ENCODE measurements around the gene ZNF577. TPM values are rescaled to one million over a fixed set of nuclear protein-coding genes. Genes with fewer than 3 reads are reported as not detected.
"Not testable (repeated sequence)": the region's sequence is repeated elsewhere in the genome, so short reads cannot be mapped to it uniquely, and the experiment has no call there.

The ZNF577 gene
- total RNA-seq (2014; rRNA removed; shearing (Covaris generic)) = 0.99 and 1.1 TPM in 2 replicates

DNA sequence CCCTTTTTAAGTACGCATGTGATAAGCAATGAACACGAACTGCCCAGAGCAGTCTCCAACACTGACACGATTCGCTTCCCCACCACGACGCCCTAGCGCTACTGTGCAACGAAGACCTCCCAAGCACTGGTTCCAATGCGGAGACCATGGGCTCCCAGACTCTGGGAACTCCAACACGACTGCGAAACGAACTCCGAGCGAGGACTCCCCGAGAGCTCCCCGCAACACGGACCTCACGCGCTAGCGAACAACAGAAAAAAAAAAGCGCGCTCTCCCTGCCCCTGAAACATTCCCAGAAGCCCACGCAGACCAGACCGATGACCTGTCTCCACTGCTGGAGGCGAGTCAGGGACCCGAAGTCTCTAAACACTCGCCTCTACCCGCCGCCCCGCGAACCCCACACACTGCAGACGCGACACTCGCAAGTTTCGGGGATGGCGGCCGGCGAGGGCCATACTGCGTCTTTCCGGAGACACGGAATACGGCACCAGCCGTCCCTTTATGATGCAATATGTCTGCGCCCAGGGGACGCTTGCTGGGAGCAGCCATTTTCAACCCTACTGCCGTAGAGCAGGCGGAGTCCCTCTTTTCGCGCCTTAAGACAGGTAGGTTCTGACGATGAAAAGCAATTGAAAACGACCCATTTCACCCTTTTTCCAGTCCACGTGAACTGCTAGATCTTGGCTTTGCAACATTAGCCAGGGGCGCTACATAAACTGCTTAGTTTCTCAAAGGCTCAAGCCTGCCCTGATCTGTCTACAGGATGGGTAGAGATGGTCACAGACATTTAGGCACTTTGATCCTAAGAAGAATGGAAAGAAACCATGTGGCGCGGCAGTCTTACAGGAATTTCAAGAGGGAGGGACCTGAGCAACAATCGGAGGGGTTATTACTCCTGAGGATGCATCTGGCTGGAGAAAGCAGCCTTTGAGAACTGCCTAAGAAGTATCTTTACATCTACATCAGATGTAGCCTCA lies at the start of gene ZNF577:
Gene ZNF577, minus strand, starts transcription at position 430 of the 977 bp plus-strand sequence. CDS start 7,569 bp downstream, outside the sequence.
- peak; percentile 60 for DNase-seq (ENCODE audit: low spot score)

DNA sequence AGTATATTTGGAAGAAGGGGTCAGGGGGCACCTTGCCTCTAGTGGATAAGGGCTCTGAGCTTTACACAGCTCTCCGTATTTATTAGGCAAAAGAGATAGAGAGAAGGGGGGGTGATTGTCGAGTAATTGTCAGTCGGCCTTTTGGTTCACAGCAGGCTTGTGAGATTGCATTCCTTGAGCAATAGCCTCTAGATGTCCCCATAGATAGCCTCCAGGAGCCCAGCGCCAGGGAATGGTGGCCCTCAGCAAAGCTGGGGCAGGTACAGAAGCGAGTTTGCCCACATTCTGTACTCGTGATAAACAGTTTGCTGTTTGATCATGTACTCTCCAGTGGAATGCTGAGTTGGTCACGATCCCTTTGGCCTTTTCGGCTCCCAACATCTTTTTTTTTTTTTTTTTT lies 44.2 kb upstream of the ZNF577 start:
- DNase-seq (ENCODE audit: low spot score) = no peak

DNA sequence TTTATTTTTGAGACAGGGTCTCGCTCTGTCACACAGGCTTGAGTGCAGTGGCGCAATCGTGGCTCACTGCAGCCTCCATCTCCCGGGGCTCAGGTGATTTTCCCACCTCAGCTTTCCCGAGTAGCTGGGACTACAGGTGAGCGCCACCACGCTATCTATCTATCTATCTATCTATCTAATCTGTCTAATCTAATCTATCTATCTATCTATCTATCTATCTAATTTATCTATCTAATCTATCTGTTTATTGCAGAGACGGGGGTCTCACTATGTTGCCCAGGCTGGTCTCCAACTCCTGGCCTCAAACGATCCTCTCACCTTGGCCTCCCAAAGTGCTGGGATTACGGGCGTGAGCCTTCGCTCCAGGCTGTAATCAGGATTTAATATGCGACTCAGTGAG lies 40.1 kb upstream of the ZNF577 start:
- no peak for DNase-seq (ENCODE audit: low spot score)

DNA sequence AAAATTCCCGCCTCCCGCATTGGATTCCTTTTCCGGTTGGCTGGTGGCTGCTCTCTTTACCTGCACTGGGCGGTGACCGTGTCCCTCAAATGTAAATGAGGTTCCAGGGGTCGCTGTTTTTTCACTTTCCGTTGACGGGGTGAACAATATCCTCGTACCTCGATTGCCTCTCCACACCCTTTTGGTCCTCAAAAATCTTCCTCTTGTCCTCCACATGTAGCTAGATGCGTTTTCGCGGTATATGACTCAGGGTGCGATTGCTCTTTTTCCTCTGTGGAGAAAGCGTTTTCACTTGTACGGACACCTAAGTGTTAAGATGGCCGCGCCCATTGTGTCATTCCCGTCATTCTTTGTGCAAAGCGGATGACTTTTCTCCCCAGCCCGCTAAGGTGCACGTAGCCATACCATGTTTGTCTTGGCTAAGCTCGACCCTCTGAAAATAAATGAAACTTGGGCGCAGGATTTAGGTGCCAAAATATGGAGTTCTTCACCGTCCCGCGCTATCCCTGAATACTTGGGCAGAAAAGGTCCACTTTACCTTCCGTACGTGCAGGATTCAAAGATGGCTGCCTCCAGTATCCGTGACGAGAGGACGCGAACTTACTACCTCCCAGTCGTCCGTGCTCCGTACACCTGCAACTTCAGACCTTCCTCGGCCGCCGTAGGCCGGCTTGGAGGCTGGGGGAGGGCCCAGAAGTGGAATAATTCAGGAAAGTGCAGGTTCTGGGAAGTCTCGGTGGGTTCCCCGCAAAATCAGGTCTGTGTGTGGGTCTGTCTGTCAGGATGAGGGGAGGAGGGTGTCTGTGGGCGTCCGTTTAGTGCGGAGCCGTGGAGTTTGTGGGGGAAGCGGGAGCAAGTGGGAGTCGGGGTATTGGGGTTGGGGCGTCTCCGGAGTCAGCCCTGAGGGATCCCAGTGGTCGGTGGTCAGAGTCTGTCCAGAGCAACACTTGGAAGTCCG lies 39.3 kb upstream of the ZNF577 start, which contains the start of gene ZNF613:
Gene ZNF613, plus strand, starts transcription at position 689 of the 958 bp plus-strand sequence. CDS start 8,749 bp downstream, outside the sequence.
- DNase-seq (ENCODE audit: low spot score) = peak; percentile 88

DNA sequence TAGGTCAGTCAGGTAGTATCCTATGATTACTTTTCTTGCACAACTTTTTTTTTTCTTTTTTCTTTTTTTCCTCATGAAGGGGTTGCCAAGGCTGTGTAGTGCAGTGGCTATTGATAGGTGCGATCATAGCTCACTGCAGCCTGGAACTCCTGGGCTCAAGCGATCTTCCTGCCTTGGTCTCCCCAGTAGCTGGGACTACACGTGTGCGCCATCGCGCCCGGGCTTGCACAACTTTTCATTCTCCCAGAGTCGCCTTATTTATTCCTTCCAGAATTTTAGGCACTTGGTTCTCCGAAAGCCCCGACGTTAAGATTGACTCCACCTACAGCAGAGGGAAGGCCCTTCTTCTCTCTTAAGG lies 38.7 kb upstream of the ZNF577 start:
- DNase-seq (ENCODE audit: low spot score) = no peak

DNA sequence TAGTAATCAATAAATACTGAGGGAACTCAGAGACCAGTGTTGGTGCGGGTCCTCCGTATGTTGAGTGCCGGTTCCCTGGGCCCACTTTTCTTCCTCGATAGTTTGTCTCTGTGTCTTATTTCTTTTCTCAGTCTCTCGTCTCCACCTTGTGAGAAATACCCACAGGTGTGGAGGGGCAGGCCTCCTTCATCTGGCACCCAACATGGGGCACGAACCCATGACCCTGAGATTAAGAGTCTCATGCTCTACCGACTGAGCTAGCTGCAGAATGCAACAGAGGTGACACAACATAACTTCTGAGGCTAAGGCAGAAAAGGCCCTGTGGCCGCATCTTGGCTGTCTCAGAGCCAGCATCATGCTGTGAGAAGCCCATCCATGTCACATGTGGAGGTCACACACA lies 34.2 kb upstream of the ZNF577 start:
- no peak for DNase-seq (ENCODE audit: low spot score)

DNA sequence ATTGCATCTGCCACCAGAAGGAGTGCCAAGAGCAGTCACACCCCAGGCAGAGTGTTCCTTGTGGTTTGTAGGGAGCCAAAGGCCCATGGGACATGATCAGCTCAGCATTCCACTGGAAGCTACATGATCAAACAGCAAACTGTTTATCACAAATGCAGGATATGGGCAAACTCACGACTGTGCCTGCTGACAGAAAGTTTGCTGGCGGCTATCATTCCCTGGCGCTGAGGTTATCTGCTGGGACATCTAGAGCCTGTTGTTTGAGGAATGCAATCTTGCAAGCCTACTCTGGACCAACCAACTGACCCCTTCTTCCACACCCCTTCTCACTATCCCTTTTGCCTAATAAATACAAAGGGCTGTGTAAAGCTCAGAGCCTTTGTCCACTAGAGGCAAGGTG lies 31.9 kb upstream of the ZNF577 start:
- DNase-seq (ENCODE audit: low spot score) = no peak

DNA sequence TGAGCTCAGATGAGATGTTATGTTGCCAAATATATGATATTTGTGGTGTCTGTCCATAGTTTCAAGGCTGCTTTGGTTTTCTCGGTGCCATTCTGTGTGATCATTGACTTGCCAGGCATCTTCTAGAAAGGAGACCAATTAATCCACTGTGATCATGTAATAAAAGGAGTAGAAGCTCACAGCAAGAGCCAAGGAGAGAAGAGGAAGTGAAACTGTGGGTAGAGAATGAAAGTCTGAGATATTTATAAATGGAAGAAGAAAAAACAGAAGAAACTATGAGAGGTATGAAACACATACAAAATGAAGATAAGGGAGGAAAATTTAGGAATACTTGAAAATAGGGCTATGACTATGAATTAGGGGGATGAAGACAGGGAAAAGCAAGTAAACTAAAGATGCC lies 28.4 kb upstream of the ZNF577 start:
- no peak for DNase-seq (ENCODE audit: low spot score)

DNA sequence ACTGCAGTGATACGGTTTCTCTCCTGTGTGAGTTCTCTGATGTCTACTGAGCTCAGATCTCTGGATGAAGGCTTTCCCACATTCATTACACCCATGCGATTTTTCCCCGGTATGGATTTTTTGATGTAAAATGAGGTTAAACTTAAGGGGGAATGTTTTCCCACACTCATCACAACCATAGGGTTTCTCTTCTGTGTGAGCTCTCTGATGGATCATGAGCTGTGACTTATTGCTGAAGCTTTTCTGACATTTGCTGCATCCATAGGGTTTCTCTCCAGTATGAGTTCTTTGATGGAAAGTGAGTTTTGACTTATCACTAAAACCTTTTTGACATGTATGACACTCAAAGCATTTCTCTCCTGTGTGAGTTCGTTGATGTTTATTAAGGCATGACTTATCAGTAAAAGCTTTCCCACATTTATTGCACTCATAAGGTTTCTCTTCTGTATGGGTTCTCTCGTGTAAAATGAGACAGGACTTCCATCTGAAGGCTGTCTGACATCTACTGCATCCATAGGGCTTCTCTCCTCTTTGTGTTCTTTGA lies 27.6 kb upstream of the ZNF577 start:
- no peak for DNase-seq (ENCODE audit: low spot score)

DNA sequence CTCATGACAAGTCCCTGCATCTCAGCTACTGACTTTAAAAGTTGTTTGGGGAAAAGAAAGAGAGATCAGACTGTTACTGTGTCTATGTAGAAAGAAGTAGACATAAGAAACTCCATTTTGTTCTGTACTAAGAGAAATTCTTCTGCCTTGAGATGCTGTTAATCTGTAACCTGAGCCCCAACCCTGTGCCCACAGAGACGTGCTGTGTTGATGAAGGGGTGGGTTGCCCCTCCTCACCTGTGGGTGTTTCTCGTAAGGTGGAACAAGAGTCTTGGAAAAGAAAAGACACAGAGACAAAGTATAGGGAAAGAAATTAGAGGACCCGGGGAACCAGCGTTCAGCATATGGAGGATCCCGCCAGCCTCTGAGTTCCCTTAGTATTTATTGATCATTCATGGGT lies 20.2 kb upstream of the ZNF577 start:
- DNase-seq (ENCODE audit: low spot score) = not testable (repeated sequence)

DNA sequence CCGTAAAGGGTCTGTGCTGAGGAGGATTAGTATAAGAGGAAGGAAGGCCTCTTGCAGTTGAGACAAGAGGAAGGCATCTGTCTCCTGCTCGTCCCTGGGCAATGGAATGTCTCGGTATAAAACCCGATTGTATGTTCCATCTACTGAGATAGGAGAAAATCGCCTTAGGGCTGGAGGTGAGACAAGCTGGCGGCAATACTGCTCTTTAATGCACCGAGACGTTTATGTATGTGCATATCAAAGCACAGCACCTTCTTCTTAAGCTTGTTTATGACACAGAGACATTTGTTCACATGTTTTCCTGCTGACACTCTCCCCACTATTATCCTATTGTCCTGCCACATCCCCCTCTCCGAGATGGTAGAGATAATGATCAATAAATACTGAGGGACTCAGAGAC lies 18.4 kb upstream of the ZNF577 start:
- not testable (repeated sequence) for DNase-seq (ENCODE audit: low spot score)

DNA sequence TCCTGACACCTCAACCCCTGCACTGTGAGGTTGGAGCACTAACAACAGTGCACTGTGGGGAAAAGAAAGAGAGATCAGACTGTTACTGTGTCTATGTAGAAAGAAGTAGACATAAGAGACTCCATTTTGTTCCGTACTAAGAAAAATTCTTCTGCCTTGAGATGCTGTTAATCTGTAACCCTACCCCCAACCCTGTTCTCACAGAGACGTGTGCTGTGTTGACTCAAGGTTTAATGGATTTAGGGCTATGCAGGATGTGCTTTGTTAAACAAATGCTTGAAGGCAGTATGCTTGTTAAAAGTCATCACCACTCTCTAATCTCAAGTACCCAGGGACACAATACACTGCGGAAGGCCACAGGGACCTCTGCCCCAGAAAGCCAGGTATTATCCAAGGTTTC lies 17.9 kb upstream of the ZNF577 start:
- DNase-seq (ENCODE audit: low spot score) = not testable (repeated sequence)

DNA sequence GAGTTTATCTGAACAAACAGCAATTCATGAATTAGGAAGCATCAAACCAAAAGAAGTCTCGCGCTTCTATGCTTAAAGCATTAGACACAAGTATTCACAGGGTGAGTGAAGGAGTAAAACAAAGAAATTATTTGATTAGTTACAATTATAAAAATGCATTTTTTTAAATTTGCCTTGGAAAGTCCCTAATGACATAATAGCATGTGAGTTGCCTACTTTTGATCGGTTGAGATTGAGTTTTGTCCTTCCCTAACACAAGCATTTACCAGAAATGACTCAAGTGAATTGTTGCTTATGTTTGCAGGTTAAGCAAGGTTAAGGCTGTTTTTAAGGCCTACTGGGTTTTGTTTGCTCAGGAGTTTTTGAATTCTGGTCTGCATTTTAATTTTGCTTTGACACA lies 17.5 kb upstream of the ZNF577 start:
- DNase-seq (ENCODE audit: low spot score) = no peak

DNA sequence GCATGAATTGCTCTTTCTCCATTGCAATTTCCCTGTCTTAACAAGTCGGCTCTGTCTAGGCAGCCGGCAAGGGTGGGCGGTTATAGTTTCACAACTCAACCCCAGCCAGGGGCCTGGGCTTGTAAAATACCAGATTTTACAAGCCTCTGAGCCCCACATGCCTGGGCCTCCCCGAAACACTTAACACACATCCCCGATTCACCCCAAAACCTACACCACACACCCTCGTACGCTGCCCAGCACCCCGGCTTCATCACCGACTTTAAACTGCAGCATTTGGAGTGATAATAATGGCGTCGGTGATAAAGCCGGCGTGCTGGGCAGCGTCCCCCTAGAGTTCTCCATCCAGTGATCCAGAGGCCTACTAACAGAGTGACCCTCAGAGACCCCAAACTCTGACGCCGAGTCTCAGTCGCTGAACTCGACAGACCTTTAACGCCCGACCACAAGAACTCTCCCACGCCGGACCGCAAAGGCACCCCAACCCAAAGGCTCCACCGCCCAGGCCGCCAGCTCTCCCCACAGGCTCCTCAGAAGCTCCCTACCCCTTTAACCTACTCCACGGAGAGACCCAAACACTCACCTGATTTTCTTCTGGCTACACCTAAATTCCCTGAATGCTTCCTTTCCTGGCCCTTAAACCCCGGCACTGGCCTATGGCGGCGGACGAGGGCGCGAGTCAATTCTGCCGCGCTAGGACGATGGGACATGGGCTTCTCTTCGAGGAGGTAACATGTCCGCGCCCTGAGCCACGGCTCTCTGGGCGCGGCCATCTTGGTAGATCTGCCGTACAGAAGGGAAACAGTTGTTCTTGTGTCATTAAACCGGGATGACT lies 16.8 kb upstream of the ZNF577 start, which contains the start of gene ZNF649:
Gene ZNF649, minus strand, starts transcription at position 687 of the 835 bp plus-strand sequence. CDS start 4,910 bp downstream, outside the sequence.
- DNase-seq (ENCODE audit: low spot score) = peak; percentile 57

DNA sequence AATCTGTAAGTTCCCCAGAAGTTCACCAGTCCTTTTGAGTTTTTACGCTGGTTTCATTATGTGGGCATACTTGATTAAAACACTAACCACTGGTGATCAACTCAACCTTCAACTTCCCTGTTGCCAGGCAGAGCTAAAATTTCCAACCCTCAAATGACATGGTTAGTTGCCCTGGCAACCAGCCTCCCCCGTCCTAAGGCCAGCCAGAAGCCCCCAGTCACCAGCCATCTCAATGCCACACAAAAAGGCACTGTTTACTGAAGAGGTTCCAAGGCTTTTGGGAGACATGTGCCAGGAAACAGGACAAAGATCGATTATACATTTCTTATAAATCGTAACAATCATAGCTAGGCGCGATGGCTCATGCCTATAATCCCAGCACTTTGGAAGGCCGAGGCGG lies 15.4 kb upstream of the ZNF577 start:
- no peak for DNase-seq (ENCODE audit: low spot score)

DNA sequence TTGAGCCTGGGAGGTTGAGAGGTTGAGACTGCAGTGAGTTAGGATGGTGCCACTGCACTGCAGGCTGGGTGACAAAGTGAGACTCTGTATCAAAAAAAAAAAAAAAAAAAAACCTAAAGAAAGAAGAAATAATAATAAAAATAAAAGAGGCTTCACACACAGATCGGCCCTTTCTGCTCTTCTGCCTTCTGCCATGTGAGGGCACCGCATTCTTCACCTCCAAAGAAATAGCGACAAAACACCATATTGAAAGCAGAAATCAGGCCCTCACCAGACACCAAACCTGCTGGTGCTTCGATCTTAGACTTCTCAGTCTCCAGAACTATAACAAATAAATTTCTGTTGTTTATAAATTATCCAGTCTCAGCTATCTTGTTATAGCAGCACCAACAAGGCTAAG lies 14.1 kb upstream of the ZNF577 start:
- DNase-seq (ENCODE audit: low spot score) = no peak

DNA sequence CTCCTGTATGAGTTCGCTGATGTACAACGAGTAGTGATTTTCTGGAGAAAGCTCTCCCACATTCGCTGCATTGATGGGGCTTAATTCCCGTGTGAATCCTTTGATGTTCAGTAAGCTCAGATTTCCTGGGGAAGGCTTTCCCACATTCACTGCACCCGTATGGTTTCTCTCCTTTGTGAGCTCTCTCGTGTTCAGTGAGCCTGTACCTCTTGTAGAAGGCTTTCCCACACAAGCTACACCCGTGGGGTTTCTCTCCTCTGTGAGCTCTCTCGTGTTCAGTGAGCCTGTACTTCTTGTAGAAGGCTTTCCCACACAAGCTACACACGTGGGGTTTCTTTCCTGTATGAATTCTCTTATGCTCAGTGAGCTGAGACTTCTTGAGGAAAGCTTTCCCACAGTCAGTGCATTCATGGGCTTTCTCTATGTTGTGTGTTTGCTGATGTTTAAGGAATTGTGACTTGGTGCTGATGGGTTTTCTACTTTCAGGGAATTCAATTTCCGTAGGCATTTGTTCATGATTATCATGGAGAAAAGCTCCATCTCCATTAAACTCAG lies 3.5 kb upstream of the ZNF577 start:
- no peak for DNase-seq (ENCODE audit: low spot score)

DNA sequence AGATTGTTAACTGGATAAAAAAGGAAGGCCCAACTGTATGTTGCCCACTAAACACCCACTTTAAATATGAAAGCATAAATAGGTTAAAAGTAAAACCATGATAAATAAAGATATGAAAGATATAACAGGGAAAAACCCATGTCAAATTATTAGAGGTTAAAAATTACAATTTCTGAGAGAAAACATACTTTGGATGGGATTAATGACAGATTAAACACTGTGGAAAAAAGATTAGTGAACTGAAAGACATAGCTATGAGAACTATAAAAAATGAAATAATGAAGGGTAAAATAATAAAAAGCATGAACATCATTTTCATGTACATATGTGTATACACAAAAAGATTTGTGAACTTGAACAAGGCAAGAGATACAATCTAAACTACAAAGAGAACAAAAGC lies 2.2 kb upstream of the ZNF577 start:
- no peak for DNase-seq (ENCODE audit: low spot score)

DNA sequence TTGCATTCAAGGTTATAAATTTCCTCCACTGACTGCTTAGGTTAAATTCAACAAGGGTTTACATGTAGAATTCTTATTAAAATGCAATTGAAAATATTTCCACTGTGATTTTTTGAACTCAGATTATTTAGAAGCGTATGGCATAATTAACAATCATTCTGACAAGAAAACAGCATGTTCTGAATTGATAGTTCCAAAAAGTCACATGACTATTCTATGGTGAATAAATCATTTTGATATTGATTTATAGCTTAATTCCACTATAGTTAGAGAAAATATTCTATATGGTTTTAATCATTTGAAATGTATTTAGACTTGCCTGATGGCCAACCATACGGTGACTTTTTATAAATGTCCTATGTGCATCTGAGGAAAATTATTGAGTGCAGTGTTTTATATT lies 3.0 kb downstream of the ZNF577 start:
- no peak for DNase-seq (ENCODE audit: low spot score)

DNA sequence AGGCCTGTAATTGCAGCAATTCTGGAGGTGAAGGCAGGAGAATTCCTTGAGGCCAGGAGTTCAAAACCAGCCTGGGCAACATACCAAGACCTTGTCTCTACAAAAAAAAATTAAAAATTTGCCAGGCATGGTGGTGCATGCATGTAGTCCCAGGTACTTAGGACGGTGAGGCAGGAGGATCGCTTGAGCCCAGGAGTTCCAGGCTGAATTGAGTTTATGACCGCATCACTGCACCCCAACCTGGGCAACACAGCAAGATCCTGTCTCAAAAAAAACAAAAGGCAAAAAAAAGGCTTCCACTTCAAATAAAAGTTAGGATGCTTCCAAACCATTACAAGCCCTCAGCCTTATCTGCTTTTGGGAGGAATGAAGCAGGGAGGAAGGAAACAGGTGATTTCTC lies 5.2 kb downstream of the ZNF577 start:
- no peak for DNase-seq (ENCODE audit: low spot score)
